ENCODE measurements around the gene ZNF689.

Gene ZNF689

GRCh38 chr16:30570636-30571444 is 39.3 kb downstream of the ZNF689 start:
- peaks cover 13% of the 10 kb centered on the region for H3K4me1 ChIP-seq (ENCODE audit: low read length)
- peaks cover 7% of the 10 kb centered on the region; the same call in 1 of the 2 replicates for H3K79me2 ChIP-seq (ENCODE audit: low read length)
- H3F3A ChIP-seq (ENCODE audit: insufficient read depth, low read length): peaks cover 17% of the 10 kb centered on the region
- no peaks in the 10 kb centered on the region for H3K9me3 ChIP-seq (replicated peaks; ENCODE audit: insufficient read depth, low read length)
- peak overlapping the region; percentile 65 for H2AFZ ChIP-seq (ENCODE audit: low read length)
- peak overlapping the region; percentile 65; the same call in 1 of the 2 replicates for H3K27ac ChIP-seq (ENCODE audit: low read length)
- peak overlapping the region; percentile 97 for H3K4me2 ChIP-seq (ENCODE audit: low read depth, low read length)
- no peaks in the 10 kb centered on the region for H4K20me1 ChIP-seq (ENCODE audit: insufficient read depth, low read length)
- TF ChIP-seq EZH2phosphoT487 (IDR thresholded peaks at IDR 0.05; ENCODE audit: low read length) (no peak), EZH2 (optimal IDR thresholded peaks at IDR 0.05; ENCODE audit: low read depth, low read length) (no peak)
- H3K4me3 ChIP-seq (ENCODE audit: low read length): peak overlapping the region; percentile 74
- no peaks in the 10 kb centered on the region for H3K27me3 ChIP-seq (replicated peaks; ENCODE audit: insufficient read depth, low read length)
- no peaks in the 10 kb centered on the region for H3K9me2 ChIP-seq (replicated peaks; ENCODE audit: insufficient read depth, low read length)
- DNase-seq: no peak
- H3K36me3 ChIP-seq (replicated peaks; ENCODE audit: insufficient read depth, low read length): no peaks in the 10 kb centered on the region
- peak overlapping the region; percentile 84 for H3K9ac ChIP-seq (ENCODE audit: low read length)

GRCh38 chr16:30569746-30570635 is 40.2 kb downstream of the ZNF689 start:
- Histone ChIP-seq H3K4me2 (ENCODE audit: low read depth, low read length) (no peak overlapping the region), H3K9ac (ENCODE audit: low read length) (no peak overlapping the region), H4K20me1 (ENCODE audit: insufficient read depth, low read length) (no peaks in the 10 kb centered on the region), H3K27ac (ENCODE audit: low read length) (no peak overlapping the region), H2AFZ (ENCODE audit: low read length) (no peak overlapping the region), H3K9me3 (replicated peaks; ENCODE audit: insufficient read depth, low read length) (no peaks in the 10 kb centered on the region), H3K79me2 (ENCODE audit: low read length) (peaks cover 7% of the 10 kb centered on the region; the same call in 1 of the 2 replicates), H3K36me3 (replicated peaks; ENCODE audit: insufficient read depth, low read length) (no peaks in the 10 kb centered on the region), H3K4me3 (ENCODE audit: low read length) (no peak overlapping the region), H3F3A (ENCODE audit: insufficient read depth, low read length) (peaks cover 17% of the 10 kb centered on the region), H3K9me2 (replicated peaks; ENCODE audit: insufficient read depth, low read length) (no peaks in the 10 kb centered on the region), H3K27me3 (replicated peaks; ENCODE audit: insufficient read depth, low read length) (no peaks in the 10 kb centered on the region), H3K4me1 (ENCODE audit: low read length) (peaks cover 13% of the 10 kb centered on the region)
- TF ChIP-seq EZH2phosphoT487 (IDR thresholded peaks at IDR 0.05; ENCODE audit: low read length) (no peak), CTCF (IDR thresholded peaks at IDR 0.05; ENCODE audit: low read length) (no peak), EZH2 (optimal IDR thresholded peaks at IDR 0.05; ENCODE audit: low read depth, low read length) (no peak)
- DNase-seq: no peak

- Histone ChIP-seq H3K27ac (ENCODE audit: low read length) (peak overlapping the region; percentile 74; the same call in 1 of the 2 replicates), H3K4me1 (ENCODE audit: low read length) (peaks cover 13% of the 10 kb centered on the region)
- no peak for DNase-seq
These were observed 40.9 kb downstream of the ZNF689 start for GRCh38 chr16:30569281-30569680.

More at GRCh38 chr16:30569281-30569680, 40.9 kb downstream of the ZNF689 start:
- no peaks in the 10 kb centered on the region for H3K9me2 ChIP-seq (replicated peaks; ENCODE audit: insufficient read depth, low read length)
- H3F3A ChIP-seq (ENCODE audit: insufficient read depth, low read length): peaks cover 17% of the 10 kb centered on the region
- no peak overlapping the region for H2AFZ ChIP-seq (ENCODE audit: low read length)
- no peaks in the 10 kb centered on the region for H4K20me1 ChIP-seq (ENCODE audit: insufficient read depth, low read length)
- no peak overlapping the region for H3K9ac ChIP-seq (ENCODE audit: low read length)
- peak overlapping the region; percentile 60; the same call in 1 of the 2 replicates for H3K4me2 ChIP-seq (ENCODE audit: low read depth, low read length)
- TF ChIP-seq EZH2 (optimal IDR thresholded peaks at IDR 0.05; ENCODE audit: low read depth, low read length) (no peak), EZH2phosphoT487 (IDR thresholded peaks at IDR 0.05; ENCODE audit: low read length) (no peak), CTCF (IDR thresholded peaks at IDR 0.05; ENCODE audit: low read length) (no peak)
- H3K36me3 ChIP-seq (replicated peaks; ENCODE audit: insufficient read depth, low read length): no peaks in the 10 kb centered on the region
- peaks cover 7% of the 10 kb centered on the region; the same call in 1 of the 2 replicates for H3K79me2 ChIP-seq (ENCODE audit: low read length)
- no peaks in the 10 kb centered on the region for H3K27me3 ChIP-seq (replicated peaks; ENCODE audit: insufficient read depth, low read length)
- H3K9me3 ChIP-seq (replicated peaks; ENCODE audit: insufficient read depth, low read length): no peaks in the 10 kb centered on the region
- H3K4me3 ChIP-seq (ENCODE audit: low read length): no peak overlapping the region
